CD4-positive, alpha-beta T cell treated with Interferon gamma for 1 hour (primary cell): ENCODE results near the gene IRGC.
"Not testable (repeated sequence)": the region's sequence is repeated elsewhere in the genome, so short reads cannot be mapped to it uniquely, and the experiment has no call there.

ENCODE experiments used
- DNase-seq: peaks from one replicate; pipeline ENCODE4 v3.0.0-alpha.2; 2020

The IRGC gene

GRCh38 chr19:43759515-43759914 is 43.6 kb downstream of the IRGC start:
- DNase-seq = no peak

DNA sequence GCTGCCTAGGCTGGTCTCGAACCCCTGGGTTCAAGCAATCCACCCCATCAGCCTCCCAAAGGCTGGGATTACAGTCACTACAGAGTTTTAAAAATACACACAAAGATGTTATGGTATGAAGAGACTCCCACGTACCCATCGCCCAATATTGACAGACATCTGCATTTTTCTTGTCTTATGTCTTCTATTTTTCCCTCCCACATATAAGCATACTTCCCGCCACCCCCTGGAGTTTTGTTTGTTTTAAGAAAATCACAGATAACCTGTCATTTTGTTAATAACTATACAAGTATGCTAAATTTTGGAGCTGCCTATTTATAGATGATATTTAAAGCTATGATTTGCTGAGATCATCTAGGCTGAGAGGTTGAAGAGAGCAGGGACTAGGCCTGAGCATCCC is 45.1 kb downstream of the IRGC start:
- no peak for DNase-seq

DNA sequence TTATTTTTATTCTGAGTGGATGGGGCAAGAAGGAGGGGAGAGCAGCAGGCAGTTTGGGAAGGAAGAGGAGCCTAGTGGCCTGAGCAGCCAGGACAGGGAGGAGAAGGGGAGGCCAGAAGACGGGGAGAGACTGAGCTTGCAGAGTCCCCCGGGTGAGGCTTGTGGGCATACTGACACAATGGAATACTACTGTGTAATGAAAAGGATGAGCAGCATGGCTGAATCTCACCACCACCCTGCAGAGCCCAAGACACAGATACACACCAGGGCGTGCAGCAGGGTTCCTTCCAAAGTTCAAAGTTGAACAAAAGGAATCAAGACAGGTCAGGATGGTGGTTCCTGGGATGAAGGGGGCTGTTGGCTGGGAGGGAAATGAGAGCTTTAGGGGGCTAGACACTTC is 46.9 kb downstream of the IRGC start:
- no peak for DNase-seq

GRCh38 chr19:43763473-43763939 is 47.6 kb downstream of the IRGC start:
- peak; percentile 21 for DNase-seq

GRCh38 chr19:43764684-43765083 is 48.8 kb downstream of the IRGC start:
- DNase-seq = not testable (repeated sequence)

- peak; percentile 70 for DNase-seq
Measured at GRCh38 chr19:43765109-43765876, 49.4 kb downstream of the IRGC start.

DNA sequence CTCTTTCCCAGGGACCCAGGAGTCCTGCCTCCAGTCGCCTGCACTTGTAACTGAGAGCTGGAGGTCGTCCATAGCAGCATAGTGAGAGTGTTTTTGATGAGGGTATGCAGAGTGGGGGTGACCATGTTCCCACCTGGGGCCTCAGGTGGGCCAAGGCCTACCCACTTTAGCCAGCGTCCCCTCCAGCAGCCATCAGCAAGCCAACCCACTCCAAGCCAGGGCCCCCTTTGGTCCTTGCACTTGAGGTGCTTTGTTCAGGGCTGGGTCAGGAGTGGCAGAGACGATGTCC is 50.8 kb downstream of the IRGC start:
- no peak for DNase-seq

DNA sequence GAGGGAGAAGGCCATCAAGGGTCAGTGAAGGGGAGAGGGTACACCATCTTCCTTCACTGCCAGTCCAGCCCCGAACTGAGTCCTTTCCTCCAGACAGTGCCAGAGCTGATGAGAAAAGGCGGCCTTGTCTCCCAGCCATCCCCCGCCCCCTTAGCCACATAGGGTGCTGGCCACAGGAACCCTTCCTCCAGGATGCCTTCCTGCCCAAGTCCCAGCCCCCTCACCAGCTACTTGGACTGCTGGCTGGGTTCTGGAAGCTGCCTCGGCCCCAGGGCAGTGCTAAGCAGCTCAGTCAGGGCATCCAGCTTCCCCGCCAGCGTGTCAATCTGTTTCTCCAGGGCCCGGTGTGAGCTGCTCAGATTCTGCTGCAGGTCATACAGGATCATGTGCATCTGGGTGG is 51.4 kb downstream of the IRGC start:
- no peak for DNase-seq

- no peak for DNase-seq
Measured at GRCh38 chr19:43767818-43768217, 51.9 kb downstream of the IRGC start.

DNA sequence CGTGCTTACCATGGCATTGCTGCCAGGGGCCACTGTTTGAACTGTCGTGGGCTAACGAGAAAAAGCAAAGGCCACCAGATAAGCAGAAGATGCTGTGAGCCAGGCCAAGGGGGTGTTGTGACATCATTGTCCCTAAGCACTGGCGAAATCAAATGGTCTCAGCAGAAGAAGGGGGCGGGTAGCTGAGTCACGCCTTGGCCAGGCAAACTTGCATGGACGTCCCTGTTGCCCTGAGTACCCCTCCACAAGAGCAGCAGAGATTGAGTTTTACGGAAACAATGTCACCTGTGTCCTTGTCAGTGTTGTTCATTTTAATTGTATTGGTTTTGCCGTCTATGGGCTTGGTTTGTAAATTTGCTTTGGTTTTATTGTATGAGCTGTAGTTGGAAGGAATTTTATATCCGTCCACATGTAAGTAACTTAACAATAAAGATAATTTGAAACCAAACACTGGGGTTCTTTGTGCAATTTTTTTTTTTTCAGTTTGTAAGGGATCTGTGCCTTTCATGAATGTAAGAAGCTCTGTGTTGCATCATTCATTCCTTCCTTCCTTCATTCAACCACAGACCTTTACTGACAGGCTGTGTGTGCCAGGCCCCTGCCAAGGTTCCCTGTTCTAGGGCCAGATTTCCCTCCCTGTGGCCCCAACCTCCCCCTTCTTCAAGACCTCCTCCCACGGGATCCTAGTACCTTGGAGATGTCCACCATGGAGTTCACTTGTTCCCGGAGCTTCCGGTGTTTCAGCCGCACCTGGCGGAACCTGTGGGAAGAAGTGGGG is 52.6 kb downstream of the IRGC start:
- DNase-seq = peak; percentile 29

GRCh38 chr19:43769256-43769655 is 53.4 kb downstream of the IRGC start:
- no peak for DNase-seq
